ENCODE data around the gene DNAAF9.

Gene DNAAF9

GRCh38 chr20:3371754-3372153 lies 35.7 kb downstream of the DNAAF9 start:
- DNase-seq (ENCODE audit: low read depth): no peak

GRCh38 chr20:3367089-3367488 lies 40.4 kb downstream of the DNAAF9 start:
- DNase-seq (ENCODE audit: low read depth): no peak

- DNase-seq (ENCODE audit: low read depth): no peak
Measured at GRCh38 chr20:3364323-3365013, 43.0 kb downstream of the DNAAF9 start.

- no peak for DNase-seq (ENCODE audit: low read depth)
Measured at GRCh38 chr20:3360752-3361151, 46.7 kb downstream of the DNAAF9 start.

GRCh38 chr20:3358676-3359340 lies 48.7 kb downstream of the DNAAF9 start:
- DNase-seq (ENCODE audit: low read depth): no peak

Data from stimulated activated CD8-positive, alpha-beta memory T cell treated with anti-CD3 and anti-CD28 coated beads, Interleukin-12 subunit alpha, Interleukin-12 subunit beta, amount 100 ng/mL, for 4 hours (primary cell).